Measurements from ENCODE around the gene PCNT.

PCNT gene

DNA sequence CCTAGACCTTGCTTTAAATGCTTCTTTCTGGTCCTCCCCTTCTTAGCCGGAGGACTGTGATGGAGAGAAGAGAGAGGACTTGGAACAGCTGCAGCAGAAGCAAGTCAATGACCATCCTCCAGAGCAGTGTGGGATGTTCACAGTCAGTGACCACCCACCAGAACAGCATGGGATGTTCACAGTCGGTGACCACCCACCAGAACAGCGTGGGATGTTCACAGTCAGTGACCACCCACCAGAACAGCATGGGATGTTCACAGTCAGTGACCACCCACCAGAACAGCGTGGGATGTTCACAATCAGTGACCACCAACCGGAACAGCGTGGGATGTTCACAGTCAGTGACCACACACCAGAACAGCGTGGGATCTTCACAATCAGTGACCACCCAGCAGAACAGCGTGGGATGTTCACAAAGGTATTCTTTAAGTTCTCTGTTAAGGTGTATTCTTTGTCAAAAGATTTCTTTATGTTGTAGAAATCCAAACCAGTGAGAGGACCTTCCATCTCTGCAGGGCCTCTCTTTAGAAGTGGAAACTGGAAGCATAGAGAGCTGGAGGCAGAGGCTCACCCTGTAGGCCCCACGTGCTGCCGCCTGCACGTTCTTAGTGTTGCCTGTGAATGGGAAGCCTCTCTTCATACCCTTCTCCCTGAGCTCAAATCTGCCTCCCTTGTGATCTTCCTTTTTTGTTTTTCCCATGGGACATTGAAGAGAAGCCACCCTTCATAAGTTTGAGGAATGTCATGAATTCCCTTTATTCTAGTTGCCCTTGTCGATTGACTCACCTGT is 10.6 kb downstream of the PCNT start:
- no peak for DNase-seq

DNA sequence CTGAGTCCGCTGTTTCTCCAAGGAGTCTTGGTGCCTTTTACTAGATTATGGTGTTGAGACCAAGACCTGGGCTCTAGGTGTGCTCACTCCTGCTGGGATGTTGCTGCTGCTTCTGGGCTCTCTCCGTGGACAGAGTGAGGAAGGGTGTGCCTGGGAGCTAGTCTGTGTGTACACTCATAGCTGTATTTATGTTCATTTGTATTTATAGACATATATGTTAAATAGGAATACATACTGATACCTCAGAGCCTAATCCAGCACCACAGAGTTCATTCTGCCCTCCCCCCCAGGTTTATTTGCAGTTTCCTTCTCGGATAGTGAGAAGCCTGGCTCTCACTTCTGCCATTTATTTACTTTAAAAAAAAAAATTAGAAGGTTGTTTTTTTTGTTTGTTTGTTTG is 12.6 kb downstream of the PCNT start:
- no peak for DNase-seq

DNA sequence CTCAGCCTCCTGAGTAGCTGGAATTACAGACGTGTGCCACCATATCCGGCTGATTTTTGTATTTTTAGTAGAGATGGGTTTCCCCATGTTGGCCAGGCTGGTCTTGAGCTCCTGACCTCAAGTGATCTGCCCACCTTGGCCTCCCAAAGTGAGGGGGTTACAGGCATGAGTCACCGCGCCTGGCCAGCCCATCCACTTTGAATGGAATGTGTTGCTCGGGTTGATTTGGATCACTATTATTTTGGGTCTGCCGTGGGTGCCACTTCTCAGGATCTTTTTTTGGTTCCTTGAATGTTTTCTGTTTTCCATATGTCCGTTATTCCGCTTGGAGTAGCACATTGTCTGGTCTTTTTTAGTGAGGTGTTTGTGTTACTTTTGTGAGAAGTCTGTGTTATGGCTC is 17.0 kb downstream of the PCNT start:
- no peak for DNase-seq

DNA sequence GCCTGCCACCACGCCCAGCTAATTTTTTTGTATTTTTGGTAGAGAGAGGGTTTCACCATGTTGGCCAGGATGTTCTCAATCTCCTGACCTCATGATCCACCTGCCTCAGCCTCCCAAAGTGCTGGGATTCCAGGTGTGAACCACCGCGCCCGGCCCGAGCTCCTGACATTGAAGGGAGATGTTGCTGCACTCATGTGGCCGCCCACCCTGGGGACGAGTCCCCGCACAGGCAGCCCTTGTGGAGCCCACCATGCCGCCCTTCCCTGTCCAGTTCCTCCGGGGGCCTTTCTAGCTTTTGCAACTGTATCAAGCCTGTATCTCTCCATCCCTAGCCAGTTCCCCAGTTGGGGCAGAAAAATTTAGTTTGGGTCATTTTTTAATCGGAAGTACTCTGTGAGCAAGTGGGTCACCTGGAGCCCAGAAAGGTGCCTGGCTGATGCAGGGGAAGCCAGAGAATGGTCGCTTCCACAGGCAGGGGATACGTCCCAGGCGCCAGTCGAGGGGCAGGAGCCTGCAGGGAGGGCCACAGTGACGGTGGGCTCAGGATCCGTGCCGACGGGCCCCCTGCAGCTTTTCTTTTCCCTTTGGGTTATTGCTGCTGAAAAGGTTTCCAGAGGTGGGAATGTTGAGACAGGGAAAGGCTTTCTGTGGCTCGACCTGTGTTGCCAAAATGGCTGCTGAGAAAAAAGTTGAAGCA is 20.4 kb downstream of the PCNT start:
- DNase-seq, result no peak

DNA sequence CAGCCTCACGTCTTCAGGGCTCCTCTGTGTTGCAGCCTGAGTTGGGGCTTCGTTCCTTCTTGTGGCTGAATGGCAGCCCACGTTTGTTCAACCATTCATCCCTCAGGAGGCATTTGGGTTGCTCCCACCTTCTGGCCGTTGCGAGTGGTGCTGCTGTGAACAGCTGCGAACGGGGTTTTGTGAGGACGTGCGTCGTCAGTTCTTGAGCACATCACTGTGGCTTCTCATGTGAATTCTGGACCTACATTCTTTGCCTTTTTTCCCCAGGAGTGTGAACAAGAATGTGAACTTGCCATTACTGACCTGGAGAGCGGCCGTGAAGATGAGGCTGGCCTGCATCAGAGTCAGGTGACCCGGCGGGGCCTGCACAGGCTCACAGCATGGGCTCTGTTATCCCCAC is 21.9 kb downstream of the PCNT start:
- DNase-seq, result no peak

DNA sequence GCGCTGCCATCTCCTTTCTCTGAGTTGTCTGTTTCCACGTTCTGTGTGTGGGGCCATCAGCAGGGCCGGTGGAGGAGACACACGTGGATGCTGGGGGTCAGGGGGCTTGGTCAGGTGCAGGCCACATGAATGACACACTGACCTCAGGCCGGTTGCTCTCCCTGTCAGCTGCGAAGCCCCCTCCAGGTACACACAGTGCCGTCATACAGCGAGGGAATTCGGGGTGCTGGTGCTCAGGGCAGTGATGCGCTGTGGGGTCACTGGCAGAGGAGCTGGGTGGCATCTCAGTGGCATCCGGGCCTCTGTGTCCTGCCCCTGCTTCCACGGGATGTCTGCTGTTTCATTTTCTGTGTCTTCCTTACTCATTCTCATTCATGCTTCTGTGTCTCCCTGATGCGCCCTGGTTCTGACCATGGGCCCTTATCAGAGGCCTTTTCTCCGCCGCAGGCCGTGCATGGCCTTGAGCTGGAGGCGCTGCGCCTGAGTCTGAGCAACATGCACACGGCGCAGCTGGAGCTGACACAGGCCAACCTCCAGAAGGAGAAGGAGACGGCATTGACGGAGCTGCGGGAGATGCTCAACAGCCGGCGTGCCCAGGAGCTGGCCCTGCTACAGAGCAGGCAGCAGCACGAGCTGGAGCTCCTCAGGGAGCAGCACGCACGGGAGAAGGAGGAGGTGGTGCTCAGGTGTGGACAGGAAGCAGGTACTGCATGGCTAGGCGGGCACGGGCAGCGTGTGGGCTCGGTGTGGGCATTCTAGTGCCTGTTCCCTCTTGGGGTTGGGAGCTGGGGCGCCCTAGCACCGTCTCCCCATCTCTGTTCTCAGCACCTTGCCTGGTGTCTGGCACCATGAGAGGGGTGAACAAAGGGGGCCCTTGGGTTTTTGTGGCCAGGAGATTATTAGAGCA is 22.6 kb downstream of the PCNT start:
- no peak for DNase-seq

DNA sequence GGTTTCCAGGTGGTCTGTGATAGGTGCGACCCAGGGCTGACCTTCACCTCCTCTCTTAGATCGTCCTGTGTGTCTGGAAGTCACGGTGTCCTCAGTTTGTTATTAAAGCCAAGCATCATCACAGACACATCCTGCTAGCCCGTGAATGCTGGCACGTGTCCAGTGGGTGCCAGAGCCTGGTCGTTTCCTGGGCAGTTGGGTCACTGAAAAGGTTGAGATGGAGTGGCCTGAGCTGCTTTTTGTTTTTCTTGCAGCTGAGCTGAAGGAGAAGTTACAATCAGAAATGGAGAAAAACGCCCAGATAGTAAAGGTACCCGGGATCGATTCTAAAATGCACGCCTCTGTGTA is 23.2 kb downstream of the PCNT start:
- DNase-seq, result no peak

DNA sequence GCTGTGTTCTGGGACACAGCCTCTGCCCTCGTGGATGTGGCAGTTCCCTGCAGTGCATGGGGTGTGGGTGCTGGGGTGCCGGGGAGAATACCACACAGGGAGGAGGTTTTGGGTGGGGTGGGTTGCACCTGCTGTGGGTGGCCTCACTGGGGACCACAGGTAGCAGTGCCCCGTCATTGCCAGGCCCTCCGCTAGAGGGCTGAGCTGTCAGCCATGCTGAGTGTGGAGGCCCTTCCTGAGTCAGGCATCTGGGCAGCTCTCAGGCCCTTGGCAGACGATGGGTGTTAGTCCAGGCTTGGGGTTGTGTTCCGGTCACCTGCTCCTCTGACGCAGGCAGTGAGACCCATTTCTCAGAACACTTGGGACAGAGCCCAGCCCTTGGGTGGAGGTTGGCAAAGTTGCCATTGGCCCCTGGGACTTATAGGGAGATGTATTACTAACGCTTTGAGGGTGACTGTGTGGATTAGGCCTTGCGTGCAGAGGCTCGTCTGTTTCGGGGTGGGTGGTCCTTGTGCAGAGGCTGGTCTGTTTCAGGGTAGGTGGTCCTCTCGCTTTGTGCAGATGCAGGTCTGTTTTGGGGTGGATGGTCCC is 23.9 kb downstream of the PCNT start:
- DNase-seq, result no peak

DNA sequence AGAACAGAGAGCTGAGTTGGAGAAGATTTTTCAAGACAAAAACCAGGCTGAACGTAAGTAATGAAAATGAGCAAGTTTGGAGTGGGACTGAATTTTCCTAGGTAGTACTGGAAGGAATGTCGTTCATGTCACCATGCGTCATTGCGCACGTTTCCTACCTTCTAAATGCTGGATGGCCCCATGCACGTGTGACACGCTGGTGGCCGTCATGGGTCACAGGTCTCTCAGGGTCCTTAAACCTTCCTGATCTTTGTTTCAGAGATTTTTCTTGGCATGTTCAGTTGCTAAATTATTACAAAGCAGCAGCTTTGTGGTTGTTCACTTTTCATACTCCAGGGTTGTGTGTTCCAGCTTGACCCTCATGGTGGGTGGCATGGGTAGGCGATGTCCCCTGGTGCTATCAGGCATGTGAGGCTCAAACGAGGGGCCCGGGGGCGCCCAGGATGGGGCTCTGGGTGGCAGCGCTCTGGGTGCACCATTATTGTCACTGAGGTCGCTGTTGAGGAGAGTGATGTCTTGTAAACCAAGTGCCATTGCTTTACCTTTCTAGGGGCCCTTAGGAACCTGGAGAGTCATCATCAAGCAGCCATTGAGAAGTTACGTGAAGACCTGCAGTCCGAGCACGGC is 25.3 kb downstream of the PCNT start:
- DNase-seq, result no peak

DNA sequence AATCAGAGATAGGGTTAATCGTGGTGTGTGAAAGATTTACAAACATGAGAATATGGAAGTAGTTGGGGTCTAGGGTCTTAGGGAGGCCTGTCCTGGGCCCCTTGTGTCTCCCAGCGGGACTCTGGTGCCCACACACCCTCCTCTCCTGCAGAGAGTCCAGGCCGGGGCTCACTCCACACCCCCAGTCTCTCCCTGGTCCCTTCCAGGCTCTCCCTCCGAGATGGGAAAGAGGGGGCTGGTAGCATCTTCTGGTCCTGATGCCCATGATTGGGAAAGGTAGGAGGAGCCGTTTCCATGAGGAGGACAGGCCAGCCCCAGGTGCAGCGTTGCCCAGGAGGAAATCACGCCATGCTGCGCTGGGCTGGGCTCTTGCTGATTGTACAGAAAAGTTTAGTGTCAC is 26.6 kb downstream of the PCNT start:
- DNase-seq, result no peak

DNA sequence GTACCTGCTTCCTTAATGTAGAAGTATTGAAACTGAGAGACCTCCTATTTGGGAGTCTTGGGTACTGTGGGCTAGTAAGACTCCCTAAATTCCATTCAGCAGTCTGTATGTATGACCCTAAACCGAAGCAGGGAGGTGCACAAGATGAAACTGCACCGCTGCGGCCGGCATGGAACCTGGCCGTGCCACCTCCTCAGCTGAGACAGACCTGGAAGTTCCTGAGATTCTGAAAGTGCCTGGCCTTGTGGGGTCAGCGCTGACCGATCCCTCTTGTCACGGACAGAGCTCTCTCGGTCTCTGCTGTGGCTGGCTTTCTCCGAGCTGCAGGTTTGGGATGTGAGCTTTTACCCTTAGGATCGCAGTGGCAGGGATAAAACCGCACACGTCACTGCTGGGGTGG is 27.0 kb downstream of the PCNT start:
- DNase-seq, result no peak

DNA sequence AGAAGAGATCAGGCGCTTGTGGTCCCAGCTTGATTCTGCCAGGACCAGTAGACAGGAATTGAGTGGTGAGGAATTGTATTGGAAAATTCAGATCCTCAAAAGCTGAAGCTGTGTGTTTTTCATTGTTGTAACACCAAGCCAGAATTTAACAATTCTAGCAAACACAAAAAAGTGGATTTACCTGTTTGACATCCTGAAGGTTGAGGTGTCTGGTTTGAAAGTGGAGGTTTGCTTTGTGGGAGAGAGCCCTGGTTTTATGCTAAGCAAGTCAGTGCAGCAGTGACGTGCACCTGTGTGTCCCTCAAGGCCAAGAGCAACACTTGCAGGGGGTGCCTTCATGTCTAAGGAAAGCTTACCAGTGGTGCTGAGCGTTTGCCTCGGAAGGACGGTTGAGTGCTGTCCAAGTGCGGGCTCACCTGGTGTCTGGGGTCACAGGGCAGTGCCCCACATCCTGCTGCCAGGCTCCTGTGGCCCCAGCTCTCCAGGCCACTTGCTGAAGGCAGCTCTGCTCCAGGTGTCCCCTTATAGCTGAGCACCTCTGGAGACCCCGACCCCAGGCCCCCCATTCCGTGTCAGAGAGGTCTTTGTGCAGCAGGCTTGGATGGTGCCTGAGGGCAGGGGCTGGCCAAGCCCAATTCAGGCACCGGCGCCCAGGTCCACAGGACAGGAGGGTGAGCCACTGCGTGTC is 27.7 kb downstream of the PCNT start:
- no peak for DNase-seq

DNA sequence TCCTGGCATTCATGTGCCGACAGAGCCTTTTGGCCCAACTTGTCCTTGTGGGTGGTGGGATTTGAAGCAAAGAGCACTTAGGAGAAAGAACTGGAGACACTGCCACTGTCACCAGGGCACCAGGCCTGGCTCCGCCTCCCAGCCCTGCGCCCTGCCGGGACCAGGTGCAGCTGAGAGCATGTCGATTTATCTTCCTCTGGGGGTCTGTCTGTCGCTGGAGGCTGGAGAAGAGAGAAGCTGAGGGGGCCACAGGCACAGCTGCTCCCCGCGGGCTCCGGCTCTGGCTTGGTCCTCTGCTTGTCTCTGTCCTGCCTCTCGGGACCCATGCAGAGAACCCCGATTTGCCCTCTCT is 28.2 kb downstream of the PCNT start:
- DNase-seq, result no peak

DNA sequence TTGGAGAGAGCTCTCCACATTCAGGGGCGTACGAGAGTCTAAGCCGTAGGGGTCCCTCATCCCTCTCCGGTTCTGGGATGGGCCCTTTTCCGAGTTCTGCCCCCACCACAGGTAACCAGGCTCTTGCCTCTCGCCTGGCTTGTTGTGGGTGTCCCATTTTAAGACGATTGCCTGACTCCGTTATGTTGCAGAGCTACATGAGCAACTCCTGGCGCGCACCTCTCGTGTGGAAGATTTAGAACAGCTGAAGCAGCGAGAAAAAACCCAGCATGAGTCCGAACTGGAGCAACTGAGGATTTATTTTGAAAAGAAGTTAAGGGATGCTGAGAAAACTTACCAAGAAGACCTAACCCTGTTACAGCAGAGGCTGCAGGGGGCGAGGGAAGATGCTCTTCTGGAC is 29.0 kb downstream of the PCNT start:
- no peak for DNase-seq

DNA sequence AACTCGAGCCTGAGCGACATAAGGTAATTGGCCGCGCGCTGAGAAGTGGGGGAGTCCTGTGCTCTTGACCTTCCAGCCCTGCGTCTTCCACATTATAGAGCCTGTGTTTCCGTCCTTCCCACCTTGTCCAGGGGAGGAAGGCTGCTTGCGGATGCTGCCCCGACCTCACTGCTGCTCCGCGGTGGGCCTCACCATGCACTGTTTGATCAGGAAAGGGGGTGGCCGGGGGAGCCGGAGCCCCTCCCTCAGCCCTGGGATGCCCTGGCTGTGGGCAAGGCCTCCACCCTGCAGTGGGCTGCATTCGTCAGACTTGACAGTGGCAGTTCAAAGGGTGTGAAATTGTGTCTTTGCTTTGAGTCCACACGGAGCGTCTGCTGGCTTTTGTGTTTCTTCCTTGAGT is 30.1 kb downstream of the PCNT start:
- DNase-seq, result no peak

DNA sequence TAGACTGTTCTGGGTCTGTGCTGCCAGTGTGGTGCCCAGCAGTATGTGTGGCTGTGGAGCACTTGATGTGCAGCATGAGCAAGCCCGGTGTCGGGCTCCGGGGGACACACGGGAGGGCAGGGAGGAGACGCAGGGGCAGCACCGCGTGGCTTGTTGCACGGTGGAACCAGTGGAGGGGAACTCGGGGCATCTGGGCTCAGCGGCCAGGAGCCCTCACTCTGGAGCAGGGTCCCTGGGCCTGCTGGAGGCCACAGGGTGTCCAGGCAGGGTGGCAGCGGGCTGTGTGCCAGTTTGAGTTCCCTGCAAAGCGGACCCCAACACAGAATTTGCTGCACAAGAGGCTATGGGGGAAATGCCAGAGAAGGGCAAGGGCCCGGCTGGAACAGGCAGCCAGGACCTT is 30.6 kb downstream of the PCNT start:
- DNase-seq, result no peak

DNA sequence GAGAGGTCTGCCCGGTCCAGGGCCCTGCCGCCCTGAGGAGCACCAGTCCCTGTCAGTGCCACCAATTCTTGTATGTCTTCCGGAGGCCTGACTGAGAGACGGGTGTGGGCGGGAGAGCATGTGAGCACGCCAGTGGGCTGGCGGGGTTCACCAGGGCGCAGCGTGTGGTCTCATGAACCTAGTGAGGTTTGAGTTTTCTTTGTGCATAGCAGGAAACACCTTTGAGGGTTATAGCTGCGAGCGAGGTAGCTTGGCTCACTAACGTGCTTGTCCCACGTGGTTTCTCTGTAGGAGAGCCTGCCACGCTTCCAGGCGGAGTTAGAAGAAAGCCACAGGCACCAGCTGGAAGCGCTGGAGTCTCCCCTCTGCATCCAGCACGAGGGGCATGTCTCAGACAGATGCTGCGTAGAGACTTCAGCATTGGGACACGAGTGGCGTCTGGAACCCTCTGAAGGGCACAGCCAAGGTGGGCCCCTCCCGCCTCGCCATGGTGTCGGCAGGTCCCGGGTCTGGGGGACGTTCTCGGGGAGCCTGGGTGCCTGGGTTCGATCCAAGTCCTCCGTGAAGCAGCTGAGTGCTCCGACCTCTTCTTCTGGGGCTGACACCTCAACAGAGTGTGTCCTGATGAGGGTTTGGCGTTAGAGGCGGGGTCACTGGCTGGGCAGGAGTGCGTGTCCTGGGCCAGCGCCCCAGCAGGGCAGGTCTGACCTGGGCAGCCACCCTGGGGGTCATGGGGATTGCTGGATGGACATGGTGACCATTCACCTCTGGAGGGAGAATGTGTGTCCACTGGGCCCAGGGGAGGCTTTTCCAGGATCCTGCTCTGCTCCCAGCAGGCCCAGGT is 31.4 kb downstream of the PCNT start:
- no peak for DNase-seq

DNA sequence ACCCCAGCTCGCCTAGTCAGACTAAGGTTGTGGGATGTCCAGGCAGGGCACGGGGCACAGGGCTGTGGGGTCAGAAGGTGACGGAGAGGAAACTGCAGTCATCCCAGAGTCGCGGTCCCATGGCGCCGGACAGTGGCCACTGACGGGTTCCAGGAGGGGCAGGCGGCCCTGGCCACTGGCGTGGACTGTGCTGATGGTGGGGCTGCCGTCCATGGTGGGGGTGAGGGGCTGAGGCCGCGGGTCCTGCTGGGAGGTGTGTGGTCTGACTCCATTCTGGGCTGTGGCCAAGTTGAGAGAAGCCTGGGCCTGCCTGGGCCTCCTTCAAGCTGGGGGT is 32.0 kb downstream of the PCNT start:
- no peak for DNase-seq

DNA sequence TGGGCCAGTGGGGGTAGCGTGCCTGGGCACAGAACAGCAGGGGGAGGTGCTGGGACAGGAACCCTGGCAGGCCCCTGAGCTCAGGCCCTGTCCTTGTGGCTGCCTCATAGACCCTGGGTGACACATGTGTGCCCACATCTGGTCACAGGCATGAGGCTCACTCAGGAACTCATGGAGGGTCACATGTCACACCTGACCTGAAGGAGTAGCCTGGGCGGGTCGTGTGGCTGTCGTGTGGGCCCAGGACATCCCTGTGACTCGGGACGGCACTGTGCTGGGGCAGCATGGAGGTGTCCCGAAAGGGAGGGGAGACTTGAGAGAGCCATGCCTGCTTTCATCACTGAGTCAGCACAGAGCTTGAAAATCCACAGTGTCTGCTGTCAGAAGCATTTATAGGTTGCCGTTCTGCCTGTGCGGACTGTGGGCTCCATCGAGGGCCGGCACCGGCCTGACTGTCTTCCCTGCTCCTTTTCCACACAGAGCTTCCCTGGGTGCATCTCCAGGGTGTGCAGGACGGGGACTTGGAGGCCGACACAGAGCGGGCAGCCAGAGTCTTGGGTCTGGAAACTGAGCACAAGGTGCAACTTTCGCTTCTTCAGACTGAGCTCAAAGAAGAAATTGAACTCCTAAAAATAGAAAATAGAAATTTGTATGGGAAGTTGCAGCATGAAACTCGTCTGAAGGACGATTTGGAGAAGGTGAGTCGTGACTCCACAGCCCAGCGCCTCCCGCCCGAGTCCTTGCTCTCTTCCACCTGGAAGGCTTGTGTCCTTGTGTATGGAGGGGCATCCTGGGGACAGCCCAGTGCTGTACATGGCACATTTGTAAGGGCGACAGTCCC is 32.8 kb downstream of the PCNT start:
- DNase-seq, result no peak

DNA sequence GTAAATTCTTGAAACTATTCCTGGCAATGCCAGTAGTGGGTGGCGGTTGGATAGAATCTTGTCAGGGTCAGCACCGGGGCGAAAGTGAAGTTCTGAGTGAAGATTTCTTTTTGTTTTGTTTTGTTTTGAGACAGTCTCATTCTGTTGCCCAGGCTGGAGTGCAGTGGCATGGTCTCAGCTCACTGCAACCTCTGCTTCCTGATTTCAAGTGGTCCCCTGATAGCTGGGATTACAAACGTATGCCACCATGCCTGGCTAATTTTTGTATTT is 33.3 kb downstream of the PCNT start:
- DNase-seq, result no peak
